Stimulated activated naive CD8-positive, alpha-beta T cell treated with anti-CD3 and anti-CD28 coated beads, Interleukin-15, amount 100 ng/mL, for 72 hours (primary cell): Measurements from ENCODE around the gene DIAPH3.

Source experiments
- ATAC-seq: fragments of 150-1000 bp; cut with Tn5 transposase; 2 replicates; pipeline ENCODE4 v1.10.0; 2021; ENCODE audit warnings: mild to moderate bottlenecking, moderate library complexity
- DNase-seq, 2 donors: peaks; one replicate each; pipeline ENCODE4 v3.0.0; 2021 to 2022
- H3K27ac Mint-ChIP-seq, 2 donors: one replicate each; pipeline ENCODE4 v1.8.0; 2022; ENCODE audit warnings: mild to moderate bottlenecking in 2 of 2, mixed read lengths in 2 of 2, moderate library complexity in 2 of 2
- H3K27me3 Mint-ChIP-seq: one replicate; pipeline ENCODE4 v1.8.0; 2022; ENCODE audit warnings: mixed read lengths
- H3K4me1 Mint-ChIP-seq: one replicate; pipeline ENCODE4 v1.8.0; 2022; ENCODE audit warnings: mild to moderate bottlenecking, mixed read lengths
- H3K4me3 Mint-ChIP-seq, 2 donors: one replicate each; pipeline ENCODE4 v1.8.0; 2022; ENCODE audit warnings: mild to moderate bottlenecking in 2 of 2, mixed read lengths in 2 of 2, moderate library complexity in 1 of 2
- H3K9me3 Mint-ChIP-seq, 2 donors: one replicate each; pipeline ENCODE4 v1.8.0; 2022; ENCODE audit warnings: mixed read lengths in 2 of 2

DIAPH3 gene

DNA sequence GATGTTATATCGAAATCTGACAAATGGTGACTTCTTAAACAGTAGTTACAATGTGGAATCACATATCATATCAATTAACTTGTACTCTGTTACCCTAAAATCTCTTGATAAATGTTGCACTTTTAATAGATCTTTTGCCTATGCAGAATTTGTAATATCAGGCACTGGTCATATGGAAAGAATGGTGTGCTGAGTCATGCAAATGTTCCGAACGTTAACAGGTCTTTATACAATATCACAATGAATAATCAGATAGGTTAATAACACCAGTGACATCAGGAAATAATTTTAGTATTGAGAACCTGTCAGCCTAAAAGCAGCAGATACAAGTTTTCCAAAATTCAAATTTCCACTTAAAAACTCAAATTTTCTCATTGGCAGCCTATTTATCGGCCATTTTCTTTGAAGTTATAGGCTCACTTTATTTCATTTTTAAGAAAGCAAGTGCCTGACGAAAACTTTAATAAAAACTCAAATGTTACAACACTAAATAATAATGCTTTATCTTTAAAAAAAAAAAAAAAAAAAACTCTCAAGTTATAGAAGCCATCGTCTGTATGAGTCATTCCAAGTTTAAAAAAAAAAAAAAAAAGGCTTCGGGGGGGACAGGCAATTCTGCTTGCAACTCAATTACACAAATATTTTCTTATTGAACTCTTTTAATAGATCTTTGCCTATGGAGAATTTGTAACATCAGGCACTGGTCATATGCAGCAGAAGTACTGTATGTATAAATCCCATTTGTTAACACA is 180.9 kb downstream of the DIAPH3 start:
- no peak overlapping the region for H3K4me3 Mint-ChIP-seq
- ATAC-seq (no peak), DNase-seq (no peak)
- no peaks in the 10 kb centered on the region for H3K4me1 Mint-ChIP-seq
- H3K27me3 Mint-ChIP-seq = no peaks in the 10 kb centered on the region
- no peaks in the 10 kb centered on the region for H3K9me3 Mint-ChIP-seq
- no peak overlapping the region for H3K27ac Mint-ChIP-seq

DNA sequence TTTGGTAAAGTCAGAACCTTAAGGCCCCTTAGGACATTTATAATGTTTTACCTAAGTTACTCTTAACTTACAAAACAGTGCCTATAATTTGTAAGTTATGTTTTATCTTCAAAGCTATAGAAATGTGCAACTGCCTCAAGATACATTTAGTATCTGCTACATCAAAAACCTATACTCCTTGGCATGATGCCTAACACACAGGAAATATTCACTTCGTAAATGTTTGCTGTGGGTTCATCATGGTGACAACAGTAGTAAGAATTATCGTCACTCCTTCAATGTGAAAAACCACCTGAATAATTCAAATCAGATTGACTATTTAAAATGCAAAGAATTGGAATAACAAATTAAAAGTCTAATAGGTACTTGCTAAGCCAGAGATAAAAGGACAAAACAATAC is 184.1 kb downstream of the DIAPH3 start:
- H3K4me1 Mint-ChIP-seq = no peaks in the 10 kb centered on the region
- no peak for DNase-seq
- no peak overlapping the region for H3K4me3 Mint-ChIP-seq
- no peak for ATAC-seq
- H3K27ac Mint-ChIP-seq = no peak overlapping the region
- no peaks in the 10 kb centered on the region for H3K9me3 Mint-ChIP-seq
- no peaks in the 10 kb centered on the region for H3K27me3 Mint-ChIP-seq

DNA sequence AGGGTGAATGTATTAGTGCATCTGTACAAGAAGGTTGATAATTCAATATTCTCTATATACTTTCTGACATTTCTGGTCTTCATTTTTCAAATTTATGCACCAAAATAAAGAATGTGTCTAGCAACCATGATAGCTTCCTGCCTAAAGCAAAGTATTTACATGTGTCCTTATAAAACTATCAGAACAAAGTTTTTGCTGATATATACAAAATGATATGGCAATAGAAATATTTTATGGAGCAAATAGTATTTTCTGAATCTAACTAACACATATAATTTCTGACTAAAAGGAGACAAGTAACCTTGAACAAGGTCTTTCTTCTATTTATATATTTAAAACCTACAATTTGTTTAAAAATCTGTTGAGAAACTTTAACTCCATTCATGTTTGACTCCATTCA is 184.9 kb downstream of the DIAPH3 start:
- H3K4me3 Mint-ChIP-seq = no peak overlapping the region
- DNase-seq = no peak
- H3K27me3 Mint-ChIP-seq = no peaks in the 10 kb centered on the region
- H3K27ac Mint-ChIP-seq = no peak overlapping the region
- no peaks in the 10 kb centered on the region for H3K4me1 Mint-ChIP-seq
- ATAC-seq = no peak
- no peaks in the 10 kb centered on the region for H3K9me3 Mint-ChIP-seq

DNA sequence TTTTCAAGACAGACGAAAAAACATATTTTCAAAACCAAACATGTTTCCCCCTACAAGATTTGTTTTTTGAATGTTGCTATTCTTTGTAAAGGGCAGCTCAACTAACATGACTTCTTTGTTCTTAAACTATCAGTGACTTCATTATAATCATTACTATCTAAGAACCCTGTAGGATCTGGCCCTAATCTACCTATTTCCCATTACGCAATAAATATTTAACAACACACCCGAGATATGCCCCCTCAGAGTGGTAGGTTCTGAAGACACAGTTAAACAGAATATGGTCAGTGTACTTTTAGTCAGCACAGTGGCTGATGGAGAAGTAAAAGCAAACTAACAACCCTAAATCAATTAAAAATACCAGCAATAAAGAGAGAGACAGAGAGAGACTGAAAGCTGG is 186.9 kb downstream of the DIAPH3 start:
- H3K4me1 Mint-ChIP-seq = no peaks in the 10 kb centered on the region
- H3K27ac Mint-ChIP-seq = no peak overlapping the region
- H3K27me3 Mint-ChIP-seq = no peaks in the 10 kb centered on the region
- DNase-seq (no peak), ATAC-seq (no peak)
- no peaks in the 10 kb centered on the region for H3K9me3 Mint-ChIP-seq
- no peak overlapping the region for H3K4me3 Mint-ChIP-seq

DNA sequence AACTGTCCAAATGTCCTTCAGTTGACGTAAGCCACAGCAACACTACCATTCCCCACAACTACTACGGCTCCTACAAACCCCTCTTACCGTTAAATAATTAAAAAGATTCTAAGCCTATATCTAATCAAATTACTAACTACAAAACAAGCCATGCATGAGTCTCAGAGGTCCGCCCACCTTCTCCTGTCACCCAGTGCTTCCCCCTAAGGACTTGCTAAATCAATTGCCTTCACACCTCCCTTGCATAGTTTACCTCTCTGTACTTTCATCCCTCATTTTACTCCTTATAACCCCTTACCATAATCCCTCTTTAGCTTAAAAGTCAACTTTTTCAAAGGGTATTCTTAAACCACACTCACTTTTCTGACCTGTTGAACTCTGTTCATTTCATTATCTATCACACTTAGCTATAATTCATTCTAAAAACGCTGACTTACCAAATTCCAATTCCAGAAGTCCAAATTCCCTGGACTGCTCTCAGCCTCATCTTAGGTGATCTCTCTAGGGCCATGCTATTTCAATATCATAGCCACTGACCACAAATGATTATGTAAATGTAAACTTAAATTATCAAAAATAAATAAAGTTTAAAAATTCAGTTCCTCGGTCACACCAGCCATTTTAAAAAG is 187.8 kb downstream of the DIAPH3 start:
- no peaks in the 10 kb centered on the region for H3K4me1 Mint-ChIP-seq
- no peaks in the 10 kb centered on the region for H3K9me3 Mint-ChIP-seq
- no peaks in the 10 kb centered on the region for H3K27me3 Mint-ChIP-seq
- no peak for ATAC-seq
- no peak for DNase-seq
- H3K27ac Mint-ChIP-seq = no peak overlapping the region
- H3K4me3 Mint-ChIP-seq = no peak overlapping the region

DNA sequence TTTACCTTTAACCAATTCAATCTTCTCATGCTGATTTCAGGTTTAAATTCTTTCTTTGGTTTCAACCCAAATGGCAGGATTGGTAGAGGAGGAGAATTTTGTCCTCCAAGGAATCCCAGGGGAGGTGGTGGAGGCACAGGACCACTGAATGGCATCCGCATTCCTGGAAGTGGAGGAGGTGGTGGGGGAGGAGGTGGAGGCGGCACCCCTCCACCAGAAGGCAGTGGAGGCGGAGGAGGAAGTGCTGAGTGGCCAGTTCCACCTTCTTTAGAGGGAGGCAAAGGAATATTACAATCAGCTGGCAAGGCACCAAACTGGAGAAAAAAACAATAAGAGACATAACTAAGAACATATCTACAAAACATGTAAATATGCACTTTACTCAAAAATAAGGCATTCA is 192.9 kb downstream of the DIAPH3 start:
- Mint-ChIP-seq H3K27ac (no peak overlapping the region), H3K27me3 (no peaks in the 10 kb centered on the region), H3K4me1 (no peaks in the 10 kb centered on the region), H3K9me3 (no peaks in the 10 kb centered on the region), H3K4me3 (no peak overlapping the region)
- ATAC-seq (no peak), DNase-seq (no peak)

DNA sequence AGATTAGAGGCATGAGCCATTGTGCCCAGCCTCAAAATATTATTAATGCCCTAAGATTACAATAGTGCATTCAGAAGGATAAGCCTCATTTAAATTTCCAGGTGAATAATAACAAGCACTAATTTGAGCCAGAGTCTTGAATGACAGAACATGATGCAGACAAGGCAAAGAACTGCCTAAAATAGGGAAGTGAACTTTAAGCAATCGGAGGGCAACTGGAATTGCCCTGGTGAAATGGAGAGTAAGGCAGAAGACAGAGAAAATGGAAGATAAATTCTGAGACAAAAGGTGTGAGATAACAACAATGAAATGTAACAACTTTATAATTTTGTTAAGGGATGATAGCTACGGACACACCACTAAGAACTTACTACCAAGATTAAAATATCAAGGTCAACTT is 199.9 kb downstream of the DIAPH3 start:
- H3K27me3 Mint-ChIP-seq = no peaks in the 10 kb centered on the region
- no peaks in the 10 kb centered on the region for H3K4me1 Mint-ChIP-seq
- no peak overlapping the region for H3K4me3 Mint-ChIP-seq
- no peak overlapping the region for H3K27ac Mint-ChIP-seq
- H3K9me3 Mint-ChIP-seq = no peaks in the 10 kb centered on the region
- DNase-seq = no peak
- ATAC-seq = no peak

DNA sequence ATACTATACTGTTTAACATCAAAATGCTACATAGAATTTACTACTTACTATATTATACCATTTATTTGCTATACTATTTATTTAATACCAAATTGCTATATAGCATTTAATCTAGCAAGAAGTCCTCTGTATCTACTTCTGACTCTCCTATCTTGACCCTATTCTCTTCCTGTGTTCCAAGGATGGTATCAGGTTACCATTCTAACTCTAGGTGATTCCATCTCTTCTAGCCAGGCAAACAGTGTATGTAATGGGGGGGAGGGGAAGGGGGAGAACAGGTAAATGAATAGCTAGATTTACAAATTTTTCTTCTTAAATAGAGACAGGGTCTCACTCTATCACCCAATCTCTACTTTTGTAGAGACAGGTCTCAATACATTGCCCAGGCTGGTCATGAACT is 200.3 kb downstream of the DIAPH3 start:
- ATAC-seq (no peak), DNase-seq (no peak)
- Mint-ChIP-seq H3K4me1 (no peaks in the 10 kb centered on the region), H3K27me3 (no peaks in the 10 kb centered on the region), H3K4me3 (no peak overlapping the region), H3K27ac (no peak overlapping the region), H3K9me3 (no peaks in the 10 kb centered on the region)

DNA sequence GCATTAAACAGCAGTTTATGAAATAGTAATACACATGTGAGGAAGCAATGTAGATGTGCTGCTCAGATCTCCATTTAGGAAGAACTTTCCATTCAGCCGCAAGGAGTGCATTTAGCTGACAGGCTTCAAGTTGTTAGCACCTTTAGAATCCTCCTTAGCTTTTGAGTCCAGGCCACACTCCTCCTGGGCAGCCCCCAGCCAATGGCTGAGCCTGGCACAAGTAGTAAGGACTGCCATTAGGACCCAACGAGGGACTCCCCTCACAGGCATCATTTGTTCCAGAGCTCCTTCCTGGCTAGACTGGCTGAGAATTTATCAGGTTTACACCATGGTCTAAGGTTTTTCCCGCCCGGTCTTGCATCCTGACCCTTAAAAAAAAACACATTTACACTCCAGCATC is 201.4 kb downstream of the DIAPH3 start:
- no peak overlapping the region for H3K4me3 Mint-ChIP-seq
- no peaks in the 10 kb centered on the region for H3K9me3 Mint-ChIP-seq
- H3K4me1 Mint-ChIP-seq = no peaks in the 10 kb centered on the region
- no peak overlapping the region for H3K27ac Mint-ChIP-seq
- ATAC-seq = no peak
- no peak for DNase-seq
- H3K27me3 Mint-ChIP-seq = no peaks in the 10 kb centered on the region

DNA sequence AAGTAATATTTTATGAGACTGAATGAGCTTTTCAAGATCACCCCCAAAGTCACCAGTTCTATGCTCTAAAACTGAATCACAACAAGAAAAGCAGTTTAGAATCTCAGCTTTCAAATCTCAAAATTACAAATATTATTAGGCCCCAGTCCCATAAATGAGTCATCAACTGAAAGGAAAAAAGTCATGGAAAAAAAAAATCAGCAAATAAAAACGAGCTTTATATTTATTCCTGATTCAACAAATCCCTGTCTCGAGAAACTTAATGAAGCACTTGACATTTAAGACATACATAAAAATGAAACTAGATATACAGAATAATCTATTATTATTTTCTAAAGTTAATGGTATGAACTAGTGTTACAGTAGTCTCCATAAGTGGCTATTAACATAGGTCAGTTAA is 203.0 kb downstream of the DIAPH3 start:
- ATAC-seq (no peak), DNase-seq (no peak)
- H3K4me3 Mint-ChIP-seq = no peak overlapping the region
- H3K27ac Mint-ChIP-seq = no peak overlapping the region
- H3K27me3 Mint-ChIP-seq = no peaks in the 10 kb centered on the region
- peaks cover 3 to 7% of the 10 kb centered on the region in 2 donors for H3K9me3 Mint-ChIP-seq
- no peaks in the 10 kb centered on the region for H3K4me1 Mint-ChIP-seq

DNA sequence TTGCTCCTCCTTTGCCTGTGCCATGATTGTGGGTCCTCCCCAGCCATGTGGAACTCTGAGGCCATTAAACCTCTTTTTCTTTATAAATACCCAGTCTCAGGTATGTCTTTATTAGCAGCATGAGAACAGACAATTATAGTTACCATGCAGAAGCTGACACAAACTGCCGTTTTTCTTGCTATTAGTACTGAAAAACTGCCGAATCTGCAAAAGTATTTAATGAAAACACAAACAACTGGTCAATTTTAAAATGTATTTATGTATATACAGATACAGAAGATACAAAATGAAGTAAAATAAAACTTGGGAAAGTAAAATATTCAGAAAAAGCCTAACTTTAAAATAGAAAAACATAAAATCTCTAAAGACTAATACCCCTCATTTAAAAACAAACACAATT is 206.3 kb downstream of the DIAPH3 start:
- no peak for ATAC-seq
- Mint-ChIP-seq H3K9me3 (peaks cover 8 to 18% of the 10 kb centered on the region in 2 donors), H3K27me3 (no peaks in the 10 kb centered on the region), H3K4me1 (no peaks in the 10 kb centered on the region), H3K27ac (no peak overlapping the region), H3K4me3 (no peak overlapping the region)
- DNase-seq = no peak

DNA sequence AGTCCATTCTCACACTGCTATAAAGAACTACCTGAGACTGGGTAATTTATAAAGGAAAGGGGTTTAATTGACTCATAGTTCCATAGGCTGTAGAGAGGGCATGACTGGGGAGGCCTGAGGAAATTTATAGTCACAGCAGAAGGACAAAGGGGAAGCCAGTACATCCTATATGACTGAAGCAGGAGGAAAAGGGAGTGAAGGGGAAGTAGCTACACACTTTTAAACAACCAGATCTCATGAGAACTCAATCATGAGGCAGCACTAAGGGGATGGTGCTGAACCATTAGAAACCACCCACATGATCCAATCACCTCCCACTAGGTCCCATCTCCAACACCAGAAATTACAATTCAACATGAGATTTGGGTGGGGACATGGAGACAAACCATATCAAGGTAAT is 209.1 kb downstream of the DIAPH3 start:
- DNase-seq (no peak), ATAC-seq (no peak)
- Mint-ChIP-seq H3K4me1 (no peaks in the 10 kb centered on the region), H3K4me3 (no peak overlapping the region), H3K9me3 (peaks cover 8 to 18% of the 10 kb centered on the region in 2 donors), H3K27me3 (no peaks in the 10 kb centered on the region), H3K27ac (no peak overlapping the region)

DNA sequence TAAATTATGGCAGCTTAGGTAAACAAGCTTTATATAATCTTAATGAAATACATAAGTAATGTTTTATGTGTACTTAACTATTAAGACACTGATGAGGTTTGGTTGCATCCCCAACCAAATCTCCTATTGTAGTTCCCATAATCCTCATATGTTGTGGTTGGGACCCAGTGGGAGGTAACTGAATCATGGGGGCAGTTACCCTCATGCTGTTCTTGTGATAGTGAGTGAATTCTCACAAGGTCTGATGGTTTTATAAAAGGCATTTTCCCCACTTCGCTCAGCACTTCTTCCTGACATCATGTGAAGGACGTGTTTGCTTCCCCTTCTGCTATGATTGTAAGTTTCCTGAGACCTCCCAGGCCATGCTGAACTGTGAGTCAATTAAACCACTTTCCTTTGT is 212.7 kb downstream of the DIAPH3 start:
- Mint-ChIP-seq H3K27me3 (no peaks in the 10 kb centered on the region), H3K27ac (no peak overlapping the region), H3K9me3 (peaks cover 8 to 13% of the 10 kb centered on the region in 2 donors), H3K4me1 (no peaks in the 10 kb centered on the region), H3K4me3 (no peak overlapping the region)
- no peak for ATAC-seq
- no peak for DNase-seq

DNA sequence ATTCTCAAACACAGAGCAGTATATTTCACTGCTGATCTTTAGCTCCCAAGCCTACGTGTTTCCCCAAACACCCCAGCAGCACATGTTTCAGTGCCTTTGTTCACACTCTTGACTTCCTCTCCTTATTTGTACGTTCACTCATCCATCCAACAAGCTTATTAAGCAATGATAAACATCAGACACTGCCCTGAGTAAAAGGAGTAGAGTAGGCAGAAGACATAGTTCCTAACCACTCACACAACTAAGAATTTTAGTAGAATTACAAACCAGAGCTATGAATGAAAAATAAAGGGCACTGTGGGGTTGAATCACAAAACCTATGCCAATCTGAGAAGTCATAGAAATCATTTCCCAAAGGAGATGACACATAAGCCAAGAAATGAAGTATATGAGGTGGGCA is 213.5 kb downstream of the DIAPH3 start:
- H3K4me3 Mint-ChIP-seq = no peak overlapping the region
- no peaks in the 10 kb centered on the region for H3K4me1 Mint-ChIP-seq
- H3K9me3 Mint-ChIP-seq = peaks cover under 1 to 6% of the 10 kb centered on the region in 2 donors
- DNase-seq (no peak), ATAC-seq (no peak)
- peak overlapping the region in 1 of 2 donors; percentile 77 for H3K27ac Mint-ChIP-seq
- H3K27me3 Mint-ChIP-seq = no peaks in the 10 kb centered on the region

DNA sequence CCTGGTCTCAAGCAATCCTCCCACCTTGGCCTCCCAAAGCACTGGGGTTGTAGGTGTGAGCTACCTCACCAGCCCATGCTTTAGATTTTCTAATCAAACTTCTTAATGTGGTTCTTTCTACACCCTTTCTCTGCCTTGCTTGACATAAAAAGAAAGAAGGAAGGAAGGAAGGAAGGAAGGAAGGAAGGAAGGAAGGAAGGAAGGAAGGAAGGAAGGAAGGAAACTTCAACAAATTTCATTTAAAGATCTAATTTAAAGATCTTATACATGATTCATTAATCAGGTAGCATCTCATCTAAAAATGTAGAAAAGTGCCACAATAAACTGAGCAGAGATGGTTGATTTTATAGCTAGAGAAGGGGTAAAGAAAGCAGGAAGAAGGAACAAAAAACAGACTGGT is 215.0 kb downstream of the DIAPH3 start:
- DNase-seq (no peak), ATAC-seq (no peak)
- no peaks in the 10 kb centered on the region for H3K4me1 Mint-ChIP-seq
- H3K27me3 Mint-ChIP-seq = no peaks in the 10 kb centered on the region
- peaks cover 0 to 4% of the 10 kb centered on the region in 2 donors for H3K9me3 Mint-ChIP-seq
- H3K4me3 Mint-ChIP-seq = no peak overlapping the region
- no peak overlapping the region for H3K27ac Mint-ChIP-seq

DNA sequence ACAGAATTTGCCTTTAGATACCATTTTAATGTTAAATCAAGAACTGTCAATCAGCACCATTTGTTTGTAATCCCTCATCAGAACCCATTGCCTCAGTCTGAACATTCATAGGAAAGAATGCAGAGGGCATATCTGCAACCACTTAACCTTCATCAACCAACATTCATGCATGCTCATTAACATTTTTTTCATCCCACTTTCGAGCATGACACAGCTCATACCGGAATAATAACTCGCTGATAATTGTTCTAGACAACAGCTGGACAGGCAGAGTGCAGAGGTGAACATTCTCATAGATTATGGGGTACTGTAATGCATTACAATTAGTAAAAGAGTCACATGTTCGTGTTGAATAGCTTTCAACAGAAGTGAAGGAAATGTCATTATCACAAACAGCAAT is 216.8 kb downstream of the DIAPH3 start:
- ATAC-seq (no peak), DNase-seq (no peak)
- Mint-ChIP-seq H3K9me3 (no peaks in the 10 kb centered on the region), H3K27me3 (no peaks in the 10 kb centered on the region), H3K4me1 (no peaks in the 10 kb centered on the region), H3K4me3 (no peak overlapping the region), H3K27ac (no peak overlapping the region)

DNA sequence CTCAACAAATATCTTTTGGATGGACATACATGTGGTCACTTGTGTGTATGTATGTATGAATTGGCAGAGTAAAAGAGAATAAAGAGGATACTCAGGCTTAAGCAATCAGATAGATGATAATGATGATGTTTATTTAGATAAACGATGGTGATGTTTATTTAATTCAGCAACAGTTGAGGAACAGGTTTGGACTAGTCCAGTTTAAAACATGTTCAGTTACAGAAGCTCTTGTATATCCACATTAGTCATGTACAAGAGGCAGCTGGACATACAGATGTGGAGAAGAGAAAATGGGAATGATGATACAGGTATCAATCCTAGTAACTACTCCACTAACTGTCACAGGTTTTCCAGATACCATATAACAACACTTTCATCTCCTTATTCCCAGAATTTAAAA is 232.1 kb downstream of the DIAPH3 start:
- DNase-seq (no peak), ATAC-seq (no peak)
- H3K9me3 Mint-ChIP-seq = peaks cover 19 to 27% of the 10 kb centered on the region in 2 donors
- no peak overlapping the region for H3K4me3 Mint-ChIP-seq
- H3K4me1 Mint-ChIP-seq = no peaks in the 10 kb centered on the region
- H3K27ac Mint-ChIP-seq = no peak overlapping the region
- peaks cover 5% of the 10 kb centered on the region for H3K27me3 Mint-ChIP-seq
